Ovary (tissue), 3 donors: ENCODE data around the gene FOXL3.

Experiments used
- POLR2A ChIP-seq: fragments of 450-650 bp; IDR thresholded peaks from one replicate; pipeline ENCODE4 v1.6.1; 2017; ENCODE audit warnings: antibody characterized with exemption, mild to moderate bottlenecking, moderate library complexity
- TF ChIP-seq, protein P1 (sequence below), 3 donors: fragments of 450-650 bp in 2 of 3; fragments of 200-600 bp in 1 of 3; IDR thresholded peaks; one replicate each; pipeline versions ENCODE4 v1.5.1 to v1.8.0; 2016 to 2022; ENCODE audit warnings: antibody characterized with exemption in 3 of 3, mild to moderate bottlenecking in 1 of 3
- donor health status: DM: no; HTN: no; CAD: no.

DNA sequence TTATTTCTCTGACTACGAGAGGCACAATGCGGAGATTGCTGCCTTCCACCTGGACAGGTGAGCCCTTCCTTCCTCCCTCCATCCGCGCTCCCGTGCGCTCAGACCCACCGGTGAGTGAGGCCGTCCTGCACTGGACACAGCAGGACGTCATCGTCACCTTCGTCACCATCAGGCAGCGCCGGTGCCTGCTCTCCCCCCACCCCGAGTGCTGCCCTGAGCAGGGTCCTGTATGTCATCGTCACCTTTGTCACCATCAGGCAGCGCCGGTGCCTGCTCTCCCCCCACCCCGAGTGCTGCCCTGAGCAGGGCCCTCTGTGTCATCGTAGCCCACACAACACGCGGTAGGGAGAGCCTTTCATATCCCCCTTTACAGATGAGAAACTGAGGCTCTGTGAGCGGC lies 43.5 kb upstream of the FOXL3 start:
- TF ChIP-seq, protein P1, sequence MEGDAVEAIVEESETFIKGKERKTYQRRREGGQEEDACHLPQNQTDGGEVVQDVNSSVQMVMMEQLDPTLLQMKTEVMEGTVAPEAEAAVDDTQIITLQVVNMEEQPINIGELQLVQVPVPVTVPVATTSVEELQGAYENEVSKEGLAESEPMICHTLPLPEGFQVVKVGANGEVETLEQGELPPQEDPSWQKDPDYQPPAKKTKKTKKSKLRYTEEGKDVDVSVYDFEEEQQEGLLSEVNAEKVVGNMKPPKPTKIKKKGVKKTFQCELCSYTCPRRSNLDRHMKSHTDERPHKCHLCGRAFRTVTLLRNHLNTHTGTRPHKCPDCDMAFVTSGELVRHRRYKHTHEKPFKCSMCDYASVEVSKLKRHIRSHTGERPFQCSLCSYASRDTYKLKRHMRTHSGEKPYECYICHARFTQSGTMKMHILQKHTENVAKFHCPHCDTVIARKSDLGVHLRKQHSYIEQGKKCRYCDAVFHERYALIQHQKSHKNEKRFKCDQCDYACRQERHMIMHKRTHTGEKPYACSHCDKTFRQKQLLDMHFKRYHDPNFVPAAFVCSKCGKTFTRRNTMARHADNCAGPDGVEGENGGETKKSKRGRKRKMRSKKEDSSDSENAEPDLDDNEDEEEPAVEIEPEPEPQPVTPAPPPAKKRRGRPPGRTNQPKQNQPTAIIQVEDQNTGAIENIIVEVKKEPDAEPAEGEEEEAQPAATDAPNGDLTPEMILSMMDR (IDR thresholded peaks at IDR 0.05) = no peak
- no peak for TF ChIP-seq POLR2A
